Pulmonary artery endothelial cell (primary cell): ENCODE measurements around the gene HNRNPU. TPM values are rescaled to one million over a fixed set of nuclear protein-coding genes. Genes with fewer than 3 reads are reported as not detected.
"Not testable (repeated sequence)": the region's sequence is repeated elsewhere in the genome, so short reads cannot be mapped to it uniquely, and the experiment has no call there.

Source experiments
- DNase-seq: peaks from one replicate; pipeline ENCODE4 v3.0.0-alpha.2; 2011; ENCODE audit warnings: low read depth, low spot score
- total RNA-seq: library from RNA; depleted of rRNA; stranded (reverse); fragments of >200 nt; gene quantifications from 2 replicates; pipeline ENCODE4 v1.2.3, GENCODE V29; 2014

The HNRNPU gene
- total RNA-seq, 1 donor from 2014 or later, result 474 TPM

DNA sequence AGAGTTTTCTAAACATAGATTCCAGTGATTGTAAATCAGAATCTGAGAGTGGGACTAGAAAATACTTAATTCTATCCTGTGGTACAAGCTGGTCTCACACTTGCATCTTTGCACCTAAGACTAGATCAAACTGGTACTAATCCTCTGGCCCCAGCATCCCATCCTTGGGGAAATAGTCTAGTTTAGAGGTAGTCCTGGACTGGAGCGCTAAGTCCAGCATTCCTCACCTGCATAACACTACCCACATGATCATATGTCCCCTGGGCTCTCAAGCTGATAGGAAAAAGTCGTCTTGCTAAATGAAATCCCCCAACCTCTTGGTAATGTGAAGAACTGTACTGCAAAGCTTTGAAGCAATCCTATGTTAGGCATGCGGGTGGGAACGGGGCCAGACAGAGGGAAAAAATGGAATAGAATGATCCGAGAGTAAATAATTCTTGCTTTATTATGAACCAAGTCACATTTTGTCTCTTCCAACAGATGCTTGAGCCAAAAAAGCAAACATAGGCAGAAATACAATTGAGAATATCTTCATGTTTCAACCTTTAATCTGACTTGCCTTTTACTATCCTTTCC, 24.0 kb downstream of the HNRNPU start:
- DNase-seq, result no peak

DNA sequence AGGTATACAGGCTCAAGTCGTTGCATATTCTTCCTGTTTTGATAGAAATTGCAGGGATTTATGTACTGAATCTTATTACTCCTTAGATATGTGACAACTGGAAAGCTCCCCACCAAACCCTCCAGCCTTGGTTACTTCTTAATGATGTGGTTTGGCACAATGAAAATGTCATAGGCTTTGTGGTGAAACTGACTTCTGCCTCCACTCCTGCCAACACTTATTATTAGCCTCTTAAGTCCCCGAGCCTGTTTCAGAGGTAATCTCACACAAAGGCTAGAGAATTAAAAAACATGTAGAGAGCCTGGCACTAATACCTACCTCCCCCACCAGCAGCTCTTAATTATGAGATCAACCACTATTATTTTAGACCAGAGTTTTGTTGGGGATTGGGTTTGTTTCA, 24.7 kb downstream of the HNRNPU start:
- DNase-seq, result no peak

DNA sequence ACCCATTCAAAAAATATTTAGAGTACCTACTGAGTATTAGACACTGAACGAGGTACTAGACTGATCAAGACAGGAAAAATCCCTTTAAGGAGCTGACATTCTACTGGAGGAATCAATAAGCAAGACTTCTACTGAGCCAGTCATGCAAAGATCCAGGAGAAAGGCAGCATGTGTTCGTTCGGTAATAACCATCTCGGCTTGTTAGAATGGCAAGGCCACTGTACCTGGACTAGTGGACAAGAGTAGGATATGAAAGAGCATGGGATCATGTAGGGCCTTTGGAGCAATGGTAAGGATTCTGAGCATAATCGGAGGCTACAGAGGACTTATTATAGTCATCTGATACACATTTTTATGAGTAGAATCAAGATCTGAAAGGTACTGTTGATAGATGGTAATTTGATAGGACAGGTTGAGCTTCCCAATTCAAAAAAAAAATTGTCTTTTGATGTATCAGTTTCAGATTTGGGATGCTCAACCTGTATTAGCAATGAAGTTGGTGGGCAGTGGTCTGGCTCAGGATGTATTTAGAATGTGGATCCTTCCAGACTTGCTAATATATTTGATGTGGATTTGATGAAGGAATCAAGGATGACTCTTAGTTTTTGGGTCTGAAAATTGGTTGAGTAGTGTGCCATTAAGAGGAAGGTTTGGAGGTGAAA, 26.6 kb downstream of the HNRNPU start:
- DNase-seq, result no peak

DNA sequence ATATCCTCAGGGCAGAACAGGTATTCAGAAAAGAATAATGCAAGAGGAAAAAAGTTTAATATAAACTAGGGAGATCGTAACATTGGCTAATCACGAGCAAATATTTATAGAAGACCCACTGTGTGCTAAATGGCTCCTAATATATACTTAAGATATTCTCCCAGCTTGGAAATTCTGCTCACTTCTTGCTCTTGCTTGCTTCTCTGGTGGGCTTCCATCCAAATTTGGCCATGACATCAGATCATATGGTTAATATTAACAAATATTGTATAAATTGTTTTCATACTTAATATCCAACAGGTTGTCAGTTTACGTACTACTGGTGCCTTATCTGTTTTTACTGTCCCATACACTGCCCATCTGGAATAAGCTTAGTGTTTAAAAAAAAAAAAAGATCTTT, 27.8 kb downstream of the HNRNPU start:
- DNase-seq, result no peak

DNA sequence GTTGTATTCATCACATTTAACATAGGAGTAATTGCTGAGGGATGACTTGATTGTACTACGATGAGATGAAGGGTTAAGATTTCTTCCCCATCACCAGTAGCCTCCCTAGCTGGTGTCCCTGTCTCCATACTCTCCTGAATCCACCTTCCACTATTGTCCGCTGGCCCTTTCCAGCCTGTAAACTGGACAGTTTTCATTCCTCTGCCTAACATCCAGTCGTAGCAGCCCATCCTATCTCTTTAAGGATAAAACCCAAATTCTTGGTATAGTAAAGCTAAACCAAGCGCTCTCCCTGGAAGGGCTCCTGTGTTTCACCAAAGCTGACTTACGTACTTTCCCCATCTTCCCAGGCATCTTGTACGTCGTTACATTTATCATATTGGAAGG, 28.2 kb downstream of the HNRNPU start:
- no peak for DNase-seq

GRCh38 chr1:244835276-244836134, 28.8 kb downstream of the HNRNPU start, which contains the start of gene COX20:
Gene COX20 (plus strand): TSS chr1:244835658. CDS start chr1:244835715, 57 bp downstream.
- DNase-seq, result peak; percentile 75

DNA sequence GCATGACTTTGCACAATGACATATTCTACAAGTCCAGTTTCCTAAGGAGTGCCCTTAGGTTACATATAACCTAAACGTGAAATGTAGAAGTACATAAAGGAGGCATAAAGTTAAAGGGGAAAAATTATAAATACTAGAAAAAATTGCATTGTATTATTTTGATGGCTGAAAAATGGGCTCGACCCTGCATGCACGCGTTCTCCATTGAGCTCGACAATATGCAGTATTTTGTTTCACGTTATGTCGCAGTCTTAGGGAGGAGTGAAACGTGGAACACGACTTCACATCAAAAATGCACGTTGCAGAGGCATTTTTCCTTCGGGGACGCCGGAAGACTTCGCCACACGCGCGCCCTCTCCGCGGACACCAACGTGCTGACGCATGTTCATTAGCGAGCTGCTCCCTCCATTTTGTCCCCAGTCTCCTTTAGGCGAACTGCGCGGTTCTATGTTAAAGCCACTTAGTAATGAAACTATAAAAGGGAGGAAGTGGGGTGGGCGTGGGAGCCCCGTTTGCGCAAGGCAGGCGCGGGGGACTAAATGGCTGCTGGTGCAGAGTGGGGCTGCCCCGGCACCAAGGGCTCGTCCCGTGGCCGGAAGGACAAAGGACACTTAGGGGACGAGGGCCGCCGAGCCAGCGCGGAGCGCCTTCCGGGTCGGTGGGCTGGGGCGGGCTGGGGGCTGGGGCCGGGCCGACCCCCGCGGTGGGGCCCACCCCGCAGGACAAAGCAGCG, 29.6 kb downstream of the HNRNPU start:
- DNase-seq, result peak; percentile 62

DNA sequence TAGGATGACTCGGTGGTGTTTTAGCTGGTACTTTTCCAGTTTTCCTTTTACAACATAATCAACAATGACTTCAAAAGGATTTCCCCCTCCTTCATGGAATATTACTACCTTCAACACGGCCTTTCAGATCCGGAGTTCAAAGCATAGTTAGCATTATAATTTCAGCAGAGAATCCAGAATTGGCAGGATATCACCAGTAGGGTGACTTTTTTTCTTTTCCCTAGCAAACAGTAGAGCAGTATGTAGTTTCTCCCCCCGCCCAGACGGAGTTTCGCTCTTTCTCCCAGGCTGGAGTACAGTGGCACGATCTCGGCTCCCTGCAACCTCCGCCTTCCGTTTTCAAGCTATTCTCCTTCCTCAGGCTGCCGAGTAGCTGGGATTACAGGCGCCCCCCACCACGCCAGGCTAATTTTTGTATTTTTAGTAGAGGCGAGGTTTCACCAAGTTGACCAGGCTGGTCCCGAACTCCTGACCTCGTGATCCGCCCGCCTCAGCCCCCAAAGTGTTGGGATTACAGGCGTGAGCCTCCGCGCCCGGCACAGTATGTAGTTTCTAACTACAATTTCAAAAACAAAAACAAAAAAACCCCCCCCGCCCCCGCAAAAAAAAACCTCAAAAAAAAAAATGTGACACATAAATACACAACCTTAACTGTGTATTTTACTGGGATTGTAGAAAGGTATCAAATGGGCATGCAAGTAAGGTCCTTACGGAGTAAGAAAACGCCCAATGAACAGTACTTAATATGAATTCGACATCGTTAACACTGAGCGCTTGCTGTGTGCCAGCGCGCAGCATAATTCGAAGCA, 30.4 kb downstream of the HNRNPU start:
- no peak for DNase-seq

DNA sequence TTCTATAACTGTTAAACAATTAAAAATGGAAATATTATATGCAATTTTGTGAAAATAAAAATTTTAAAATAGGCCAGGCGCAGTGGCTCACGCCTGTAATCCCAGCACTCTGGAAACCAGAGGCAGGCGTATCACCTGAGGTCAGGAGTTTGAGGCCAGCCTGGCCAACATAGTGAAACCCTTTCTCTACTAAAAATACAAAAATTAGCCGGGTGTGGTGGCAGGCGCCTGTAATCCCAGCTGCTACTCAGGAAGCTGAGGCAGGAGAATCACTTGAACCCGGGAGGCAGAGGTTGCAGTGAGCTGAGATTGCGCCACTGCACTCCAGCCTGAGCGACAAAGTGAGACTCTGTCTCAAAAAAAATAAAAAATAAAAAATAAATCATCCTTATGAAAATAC, 31.1 kb downstream of the HNRNPU start:
- not testable (repeated sequence) for DNase-seq

DNA sequence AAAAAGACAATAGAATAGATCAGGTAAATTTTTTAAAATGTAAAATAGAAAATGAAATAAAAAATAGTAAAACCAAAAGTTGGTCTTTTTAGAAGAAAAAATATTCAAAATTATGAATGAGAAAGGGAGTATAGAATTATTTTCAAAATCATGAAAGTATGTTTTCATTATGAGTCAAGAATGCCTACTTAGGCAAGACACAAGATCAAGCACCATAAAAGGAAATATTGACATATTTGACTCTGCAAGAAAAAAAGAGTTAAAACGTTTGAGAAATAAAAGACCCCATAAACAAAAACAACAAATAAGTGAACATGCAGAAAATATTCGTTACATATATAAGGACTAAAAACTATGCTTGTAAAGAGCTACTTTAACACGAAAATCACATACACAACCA, 33.7 kb downstream of the HNRNPU start:
- no peak for DNase-seq

GRCh38 chr1:244826712-244827111, 37.6 kb downstream of the HNRNPU start:
- DNase-seq, result no peak

DNA sequence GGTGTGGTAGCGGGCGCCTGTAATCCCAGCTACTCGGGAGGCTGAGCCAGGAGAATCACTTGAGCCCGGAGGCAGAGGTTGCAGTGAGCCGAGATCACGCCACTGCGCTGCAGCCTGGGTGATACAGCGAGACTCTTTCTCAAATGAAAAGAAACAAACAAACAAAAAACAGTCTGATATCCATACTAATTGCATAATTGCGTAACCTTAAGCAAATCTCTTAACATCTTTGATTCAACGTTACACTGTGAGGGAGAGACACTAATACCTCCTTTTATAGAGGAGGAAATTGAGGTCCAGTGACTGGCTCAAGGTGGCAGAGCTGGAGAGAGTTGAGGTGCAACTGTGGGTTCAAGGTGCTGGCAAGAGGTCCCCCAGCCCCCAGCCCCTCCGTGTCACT, 41.5 kb downstream of the HNRNPU start:
- no peak for DNase-seq

DNA sequence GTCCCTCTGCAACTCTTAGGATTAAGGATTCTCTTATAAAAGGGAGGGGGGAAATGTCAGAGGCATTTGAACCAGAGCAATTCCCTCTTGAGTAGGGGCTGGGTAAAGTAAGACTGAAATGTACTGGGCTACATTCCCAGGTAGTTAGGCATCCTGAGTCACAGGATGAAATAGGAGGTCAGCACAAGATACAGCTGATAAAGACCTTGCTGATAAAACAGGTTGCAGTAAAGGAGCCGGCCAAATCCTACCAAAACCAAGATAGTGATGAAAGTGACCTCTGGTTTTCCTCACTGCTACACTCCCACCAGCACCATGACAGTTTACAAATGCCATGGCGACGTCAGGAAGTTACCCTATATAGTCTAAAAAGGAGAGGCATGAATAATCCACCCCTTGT, 43.2 kb downstream of the HNRNPU start:
- no peak for DNase-seq

- DNase-seq, result no peak
These were observed 44.2 kb downstream of the HNRNPU start for GRCh38 chr1:244820131-244820530.

DNA sequence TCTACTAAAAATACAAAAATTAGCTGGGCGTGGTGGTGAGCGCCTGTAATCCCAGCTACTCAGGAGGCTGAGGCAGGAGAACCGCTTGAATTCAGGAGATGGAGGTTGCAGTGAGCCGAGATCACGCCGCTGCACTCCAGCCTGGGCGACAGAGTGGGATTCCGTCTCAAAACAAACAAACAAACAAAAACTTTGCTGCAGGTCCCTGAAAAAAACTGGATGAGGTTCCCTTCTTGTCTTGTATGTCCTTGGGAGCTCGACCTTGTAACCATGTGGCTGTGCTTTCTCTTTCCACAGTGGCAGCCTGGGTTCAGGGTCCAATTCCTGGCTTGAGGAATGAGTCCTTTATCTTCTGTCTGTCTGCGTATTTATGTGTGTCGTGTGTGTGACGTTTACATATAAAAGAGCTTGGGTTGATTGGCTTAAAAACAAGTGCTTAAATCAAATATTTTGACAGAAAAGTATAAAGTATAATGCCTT, 46.9 kb downstream of the HNRNPU start:
- DNase-seq, result no peak

- DNase-seq, result no peak
These were observed 48.7 kb downstream of the HNRNPU start for GRCh38 chr1:244815600-244816099.

- no peak for DNase-seq
These were observed 51.0 kb downstream of the HNRNPU start for GRCh38 chr1:244813327-244813726.

GRCh38 chr1:244810221-244810620, 54.1 kb downstream of the HNRNPU start:
- no peak for DNase-seq

DNA sequence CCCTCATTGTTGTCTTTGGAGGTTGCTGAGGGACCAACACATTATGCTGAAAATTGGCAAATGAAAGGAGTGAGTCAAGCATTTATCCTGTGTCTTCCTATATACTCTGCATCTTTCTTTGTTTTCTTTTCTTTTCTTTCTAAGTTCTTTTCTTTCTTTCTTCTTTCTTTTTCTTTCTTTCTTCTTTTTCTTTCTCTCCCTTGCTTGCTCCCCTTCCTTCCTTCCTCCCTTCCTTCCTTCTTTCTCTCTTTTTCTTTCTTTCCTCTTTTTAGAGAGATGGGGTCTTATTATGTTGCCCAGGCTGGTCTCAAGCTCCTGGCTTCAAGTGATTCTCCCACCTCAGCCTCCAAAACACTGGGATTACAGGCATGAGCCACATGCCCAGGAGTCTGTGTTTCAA, 57.2 kb downstream of the HNRNPU start:
- no peak for DNase-seq

DNA sequence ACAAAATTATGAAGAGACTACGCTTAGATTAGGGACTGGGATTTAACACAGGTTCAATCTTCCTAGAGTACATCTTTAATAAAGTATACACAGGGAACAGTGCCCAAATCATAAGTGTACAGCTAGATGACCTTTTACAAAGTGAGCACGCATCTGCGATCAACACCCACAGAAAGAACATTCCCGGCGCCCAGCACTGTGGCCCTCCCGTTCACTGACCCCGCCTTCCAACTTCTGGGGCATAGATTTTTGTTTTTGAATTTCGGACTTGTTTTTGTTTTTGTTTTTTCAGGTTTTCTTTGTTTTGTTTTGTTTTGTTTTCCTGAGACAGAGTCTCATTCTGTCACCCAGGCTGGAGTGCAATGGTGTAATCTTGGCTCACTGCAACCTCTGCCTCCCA, 59.5 kb downstream of the HNRNPU start:
- DNase-seq, result no peak
